CD4-positive, alpha-beta T cell treated with Interleukin-15 for 4 hours (primary cell): ENCODE measurements around the gene OPCML.

Experiments
- DNase-seq: peaks from one replicate; pipeline ENCODE4 v3.0.0-alpha.2; 2020; ENCODE audit warnings: low spot score

Gene OPCML

DNA sequence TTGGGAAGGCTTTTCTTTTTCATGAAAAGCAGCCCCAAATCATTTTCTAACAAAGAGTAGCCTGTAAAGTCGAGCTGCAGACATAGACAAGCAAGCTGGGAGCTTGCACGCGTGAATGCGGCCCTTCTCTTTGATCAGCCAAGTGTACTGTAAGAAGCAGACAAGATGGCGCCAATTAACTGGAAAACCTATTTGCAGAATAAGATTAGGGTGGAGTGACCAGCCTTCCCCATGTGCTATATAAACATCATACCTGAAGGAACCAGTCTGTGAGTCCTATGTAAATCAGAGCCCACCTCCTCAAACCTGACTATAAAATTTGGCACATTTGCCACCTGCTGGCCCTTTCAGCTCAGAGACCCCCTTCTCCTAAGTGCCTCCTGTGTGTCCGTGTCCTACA, 982.7 kb downstream of the OPCML start:
- no peak for DNase-seq

DNA sequence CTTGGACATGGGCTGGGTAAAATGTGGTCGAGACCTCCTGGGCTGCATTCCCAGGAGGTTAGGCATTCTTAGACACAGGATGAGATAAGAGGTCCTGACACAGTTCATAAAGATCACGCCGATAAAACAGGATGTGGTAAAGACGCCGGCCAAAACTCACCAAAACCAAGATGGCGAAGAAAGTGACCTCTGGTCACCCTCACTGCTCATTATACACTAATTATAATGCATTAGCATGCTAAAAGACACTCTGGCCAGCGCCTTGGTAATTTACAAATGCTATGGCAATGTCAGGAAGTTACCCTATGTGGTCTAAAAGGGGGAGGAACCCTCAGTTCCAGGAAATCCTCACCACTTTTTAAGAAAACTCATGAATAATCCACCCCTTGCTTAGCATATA, 983.3 kb downstream of the OPCML start:
- no peak for DNase-seq

DNA sequence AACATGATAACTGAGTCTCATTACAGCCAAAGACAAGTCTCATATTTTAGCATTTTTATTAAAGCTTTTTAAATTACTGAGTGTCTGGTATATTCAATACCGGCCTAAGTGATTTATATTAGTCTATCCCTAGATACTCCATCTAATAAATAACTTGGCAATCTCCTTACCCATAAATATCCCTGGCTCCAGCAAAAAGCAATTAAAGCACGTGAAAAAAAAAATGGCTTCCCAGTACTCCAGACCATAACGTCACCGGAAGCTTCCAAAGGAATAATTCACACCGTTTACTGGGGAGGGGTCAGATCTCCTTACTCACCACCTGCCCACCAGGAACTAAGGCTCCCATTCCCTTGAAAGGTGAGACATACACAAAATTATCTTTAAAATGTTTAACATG, 988.3 kb downstream of the OPCML start:
- no peak for DNase-seq

DNA sequence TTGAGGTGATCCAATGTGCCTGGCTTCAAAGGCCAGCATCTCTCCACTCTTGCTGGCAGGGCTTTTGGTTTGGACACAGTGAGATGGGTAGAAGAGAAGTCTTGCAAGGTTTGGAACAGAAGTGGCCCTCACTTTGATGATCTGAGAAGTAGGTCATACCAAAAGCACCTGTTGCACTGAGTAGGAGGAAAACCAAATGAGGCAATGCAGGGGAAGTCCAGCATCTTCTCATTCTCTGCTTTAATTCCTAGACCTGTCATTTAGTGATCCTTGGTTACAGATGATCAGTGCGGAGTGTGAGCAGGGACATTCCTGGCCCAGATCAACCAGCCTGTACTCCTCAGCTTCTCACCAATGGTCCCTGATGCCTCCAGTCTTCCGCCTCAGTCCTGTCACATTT, 990.5 kb downstream of the OPCML start:
- DNase-seq = no peak

DNA sequence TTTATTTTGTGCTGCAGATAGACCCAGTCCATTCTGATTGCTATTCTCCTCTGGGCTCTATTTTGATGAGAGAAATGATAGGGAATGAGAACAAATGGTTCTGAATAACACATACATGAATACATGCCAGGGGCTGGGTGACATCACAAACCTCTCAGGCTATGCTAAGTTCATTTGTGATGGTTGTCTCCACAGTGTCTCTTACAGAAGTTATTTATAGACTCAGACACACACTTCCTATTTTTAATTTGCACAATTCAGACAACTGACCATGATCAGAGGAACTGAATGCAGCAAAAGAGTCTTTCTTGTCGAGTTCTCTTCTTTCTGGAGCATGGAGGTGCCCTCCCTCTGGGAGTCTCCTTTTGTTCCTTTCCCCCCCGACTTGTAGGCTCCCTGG, 991.7 kb downstream of the OPCML start:
- no peak for DNase-seq

DNA sequence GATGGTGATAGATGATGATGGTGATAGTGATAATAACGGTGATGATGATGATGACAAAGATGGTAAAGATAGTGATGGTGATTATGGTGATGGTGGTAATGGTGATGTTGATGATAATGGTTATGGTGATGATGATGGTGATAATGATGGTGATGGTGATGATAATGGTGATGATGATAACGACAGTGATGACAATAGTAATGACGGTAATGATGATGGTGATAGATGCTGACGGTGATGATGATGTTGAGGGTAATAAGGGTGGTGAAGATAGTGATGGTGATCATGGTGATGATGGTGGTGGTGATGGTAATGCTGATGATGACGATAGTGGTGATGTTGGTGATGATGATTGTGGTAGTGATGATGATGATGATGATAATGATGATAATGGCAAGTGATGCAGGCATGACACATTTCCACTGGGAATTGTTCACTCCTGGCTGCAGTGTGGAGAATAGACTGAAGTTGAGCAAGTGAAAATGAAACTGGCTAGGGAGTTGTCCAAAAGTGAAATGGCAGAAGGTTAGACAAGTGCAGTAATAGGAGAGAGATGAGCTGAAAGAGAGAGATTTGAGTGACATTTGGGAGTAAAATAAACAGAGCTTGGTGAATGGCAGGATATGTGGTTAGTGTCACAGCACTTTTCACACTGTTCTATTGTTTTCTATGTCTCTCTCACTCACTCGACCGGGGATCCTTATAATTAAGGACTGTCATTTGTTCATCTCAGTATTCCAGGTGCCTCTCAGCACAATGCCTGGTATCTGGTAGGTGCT, 992.5 kb downstream of the OPCML start:
- no peak for DNase-seq

DNA sequence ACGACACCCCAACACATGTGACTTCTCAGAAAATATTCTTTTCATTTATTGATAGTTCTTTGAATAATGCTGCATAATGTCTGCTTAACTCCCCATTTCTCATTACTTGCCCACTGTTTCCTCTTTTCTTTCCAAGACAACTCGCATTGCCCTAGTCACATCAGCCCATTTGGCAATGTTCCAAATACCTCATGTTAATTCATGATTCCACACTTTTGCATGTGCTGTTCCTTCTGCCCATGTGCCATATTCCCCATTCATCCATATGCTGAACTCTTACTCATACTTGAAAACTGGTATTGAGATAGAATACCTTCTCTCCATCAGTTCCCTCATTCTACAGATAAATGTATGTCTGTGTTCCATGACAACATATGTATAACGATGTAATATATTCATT, 993.7 kb downstream of the OPCML start:
- no peak for DNase-seq

DNA sequence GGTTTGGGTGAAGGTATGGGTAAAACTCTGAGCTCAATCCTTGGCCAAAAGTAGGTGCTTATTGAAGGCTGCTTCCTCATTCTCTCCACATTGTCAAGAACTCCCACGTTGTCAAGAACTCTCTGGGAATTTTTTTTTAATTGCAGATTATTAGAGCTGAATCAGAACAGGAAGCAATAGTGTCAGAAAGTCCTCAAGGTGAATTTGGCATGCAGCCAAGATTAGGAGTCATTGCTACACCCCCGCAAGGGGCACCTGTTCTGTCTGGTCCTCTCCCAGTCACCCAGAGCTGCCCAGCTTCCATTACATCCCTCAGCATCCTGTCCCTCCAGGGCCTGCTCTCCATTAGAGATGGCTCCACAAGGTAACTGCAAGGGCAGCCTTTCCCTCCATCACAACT, 996.5 kb downstream of the OPCML start:
- no peak for DNase-seq

DNA sequence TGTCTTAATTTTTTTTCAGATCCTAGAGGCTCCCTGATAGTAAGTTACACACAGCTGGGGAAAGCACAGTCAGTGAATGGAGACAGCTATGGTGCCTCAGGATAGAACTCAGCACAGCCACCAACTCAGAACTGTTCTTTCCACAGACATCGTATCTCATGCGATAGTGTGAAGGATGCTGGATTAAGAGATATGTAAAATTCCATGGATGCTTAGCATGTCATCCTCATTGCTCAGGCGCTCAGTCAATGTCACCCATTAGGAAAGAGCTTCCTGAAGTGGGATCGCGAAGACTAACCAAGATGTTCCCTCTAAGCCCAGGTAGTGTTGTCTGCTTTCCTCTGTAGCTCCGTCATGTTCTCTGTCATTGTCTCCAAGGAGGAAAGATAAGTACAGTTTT, 1000.4 kb downstream of the OPCML start:
- DNase-seq = no peak

DNA sequence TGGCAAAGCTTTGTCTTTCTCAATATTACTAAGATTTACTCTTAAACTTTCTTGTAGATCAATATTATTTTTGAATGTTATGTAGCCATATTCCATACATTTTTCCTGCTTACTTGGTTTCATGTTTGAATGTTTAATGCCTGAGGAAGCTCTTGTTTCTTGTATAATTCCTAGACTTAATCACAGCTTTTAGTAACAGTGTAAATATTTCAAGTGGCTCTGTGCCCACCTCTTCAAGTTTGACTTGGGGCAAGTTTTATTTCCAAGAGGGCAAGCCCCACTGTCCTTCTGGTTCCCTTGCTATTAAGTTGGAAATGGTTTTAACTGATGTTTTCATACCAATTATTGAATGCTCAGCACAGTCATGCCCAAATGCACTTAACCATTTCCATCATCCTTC, 1004.1 kb downstream of the OPCML start:
- DNase-seq = no peak

DNA sequence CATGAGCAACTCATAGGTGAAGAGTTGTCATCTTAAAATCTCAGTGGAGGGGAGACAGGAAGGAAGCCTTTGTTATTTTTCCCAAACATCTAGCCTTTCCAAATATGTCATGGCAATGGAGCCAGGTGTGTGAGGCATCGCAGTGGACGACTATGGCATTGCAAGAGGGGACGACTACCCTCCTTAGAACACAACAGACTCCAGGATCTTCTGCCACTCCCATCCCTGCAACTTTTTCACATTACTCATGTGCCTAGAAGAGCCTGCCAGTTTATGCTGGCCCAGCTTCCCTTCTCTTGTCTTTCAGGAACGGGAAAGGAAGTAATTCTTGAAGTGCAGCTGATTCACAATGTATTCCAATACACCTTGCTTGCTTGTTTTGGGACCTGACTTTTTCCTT, 1008.4 kb downstream of the OPCML start:
- no peak for DNase-seq

DNA sequence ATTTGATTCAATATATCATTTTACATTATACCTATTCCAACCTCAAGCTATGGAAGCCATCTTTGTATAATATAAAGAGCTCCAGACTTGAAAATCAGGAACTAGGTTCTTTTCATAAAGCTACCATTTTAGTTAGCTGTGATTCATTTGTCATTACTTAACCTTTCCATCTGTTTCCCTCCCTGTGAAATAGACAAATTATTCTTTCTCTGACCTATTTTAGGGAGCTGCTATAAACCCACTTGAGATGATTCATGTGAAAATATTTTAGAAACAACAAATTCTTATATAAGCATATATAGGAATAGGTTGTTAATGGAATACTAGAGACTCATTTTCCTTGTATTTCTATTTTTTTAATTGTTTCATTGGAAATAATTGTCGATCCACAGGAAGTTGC, 1012.1 kb downstream of the OPCML start:
- DNase-seq = no peak

DNA sequence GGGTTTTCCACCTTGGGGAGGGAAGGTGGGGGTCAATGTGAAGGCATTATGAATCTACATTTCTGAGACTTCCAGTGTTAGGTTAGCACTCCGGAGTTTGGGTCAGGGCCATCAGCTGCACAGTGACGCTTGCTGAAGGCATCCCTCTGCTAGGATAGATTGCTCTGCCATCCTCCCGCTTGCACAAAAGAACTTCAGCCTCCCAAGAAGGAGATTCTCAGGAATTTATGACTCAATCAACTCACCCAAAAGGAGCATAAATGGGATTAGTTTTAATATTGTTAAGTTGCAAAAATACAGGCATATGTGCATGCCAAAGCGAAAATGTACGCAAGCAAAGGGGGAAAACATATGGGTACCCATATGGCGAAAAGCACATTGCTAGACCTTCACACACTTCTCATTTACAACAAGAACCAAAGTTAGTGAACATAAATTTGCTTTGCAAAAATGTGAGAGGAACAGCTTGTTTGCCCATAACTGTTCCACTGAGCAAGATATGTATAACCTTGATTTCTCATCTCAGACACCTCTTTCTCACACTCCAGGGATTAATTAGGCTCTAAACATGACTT, 1013.0 kb downstream of the OPCML start:
- no peak for DNase-seq

DNA sequence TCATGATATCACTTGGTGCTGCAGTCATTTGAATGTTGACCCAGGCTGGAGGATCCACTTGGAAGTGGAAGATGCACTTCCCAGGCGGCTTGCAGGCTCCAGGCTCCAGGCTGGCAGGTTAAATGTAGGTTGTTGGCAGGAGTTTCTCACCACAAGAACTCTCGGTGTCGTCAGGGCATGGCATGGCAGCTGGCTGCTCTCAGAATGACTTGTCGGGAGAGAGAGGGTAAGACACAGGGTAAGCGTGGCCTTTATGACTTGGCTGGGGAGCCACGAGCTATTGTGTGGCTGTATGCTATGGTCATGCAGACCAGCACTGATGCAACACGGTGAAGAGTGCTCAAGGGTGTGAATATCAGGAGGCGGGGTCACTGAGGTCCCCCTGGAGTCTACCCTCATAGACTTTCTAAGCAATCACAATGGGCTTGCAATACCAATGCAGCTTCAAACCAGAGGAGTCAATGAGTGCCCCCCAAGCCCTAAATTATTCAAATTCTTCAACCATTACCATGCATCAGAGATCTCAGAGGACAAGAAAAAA, 1027.7 kb downstream of the OPCML start:
- no peak for DNase-seq

DNA sequence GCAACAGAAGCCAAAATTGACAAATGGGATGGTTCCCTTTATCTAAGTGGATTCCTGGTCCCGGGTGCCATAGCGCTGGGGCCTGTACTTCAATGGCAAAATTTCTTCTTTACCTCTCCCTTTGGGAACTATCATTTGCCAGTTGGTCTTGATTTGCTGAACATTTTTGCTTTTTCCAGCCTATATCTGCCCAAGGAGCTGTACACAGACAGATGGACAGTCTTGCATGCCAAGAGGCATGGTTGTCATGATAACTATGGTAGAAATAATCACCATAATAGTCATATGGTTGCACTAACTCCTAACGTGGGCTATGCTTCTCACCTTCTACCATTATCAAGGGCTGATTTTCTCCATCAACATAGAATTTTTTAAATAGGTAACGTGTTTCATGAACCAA, 1030.9 kb downstream of the OPCML start:
- DNase-seq = no peak

DNA sequence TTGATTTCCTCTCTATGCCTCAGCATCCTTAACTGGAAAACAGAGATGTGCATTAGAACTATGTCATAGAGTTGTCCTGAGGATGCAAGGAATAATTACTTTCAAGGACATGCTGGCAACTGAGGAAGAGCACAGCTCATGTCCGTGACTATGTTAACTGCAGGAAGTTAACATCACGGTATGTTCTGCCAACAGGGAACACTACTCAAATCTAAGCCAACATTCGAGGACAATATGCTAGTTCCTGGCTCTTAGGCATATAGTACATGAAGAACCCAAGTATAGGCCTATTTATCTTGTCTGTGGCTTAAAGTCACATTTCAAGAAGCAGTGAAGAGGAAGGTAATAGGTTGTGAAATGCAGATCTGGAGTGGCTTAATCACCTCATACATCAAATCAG, 1032.6 kb downstream of the OPCML start:
- no peak for DNase-seq

DNA sequence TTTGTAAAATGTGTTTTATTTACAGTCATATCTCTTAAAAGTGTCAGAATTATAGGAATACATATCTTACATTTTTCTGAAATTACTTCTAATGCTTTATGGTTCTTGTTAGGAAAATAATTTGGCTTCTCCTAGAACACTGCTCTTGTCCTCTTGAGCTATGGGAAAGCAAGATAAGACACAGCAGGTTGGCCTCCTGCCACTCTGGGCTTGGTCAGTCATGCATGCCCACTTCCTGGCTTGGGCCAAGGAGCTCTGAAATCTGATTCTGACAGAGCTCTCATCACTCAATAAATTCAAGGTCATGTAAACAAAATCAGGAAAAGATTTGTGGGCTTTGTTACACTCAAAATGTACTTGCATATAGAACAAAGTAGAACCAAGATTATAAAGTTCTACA, 1036.0 kb downstream of the OPCML start:
- DNase-seq = no peak

DNA sequence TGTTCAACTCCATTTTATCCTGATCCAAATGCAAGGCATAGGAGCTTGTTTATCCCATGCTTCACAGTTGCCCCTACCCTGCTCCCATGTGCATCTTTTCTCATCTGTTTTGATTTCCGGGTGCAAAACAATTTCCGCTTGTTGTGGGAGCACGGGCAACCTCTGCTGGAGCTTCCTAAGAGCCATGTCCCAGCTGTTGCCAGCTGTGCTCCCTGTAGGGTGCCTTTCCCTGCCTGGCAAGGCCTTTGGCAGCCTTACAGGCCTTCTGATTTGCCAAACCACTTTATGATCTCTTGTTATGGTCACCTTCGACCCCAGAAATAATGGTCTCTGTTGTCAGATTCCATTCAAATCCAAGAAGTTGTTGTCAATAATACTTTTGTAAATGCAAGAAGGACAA, 1038.5 kb downstream of the OPCML start:
- no peak for DNase-seq

DNA sequence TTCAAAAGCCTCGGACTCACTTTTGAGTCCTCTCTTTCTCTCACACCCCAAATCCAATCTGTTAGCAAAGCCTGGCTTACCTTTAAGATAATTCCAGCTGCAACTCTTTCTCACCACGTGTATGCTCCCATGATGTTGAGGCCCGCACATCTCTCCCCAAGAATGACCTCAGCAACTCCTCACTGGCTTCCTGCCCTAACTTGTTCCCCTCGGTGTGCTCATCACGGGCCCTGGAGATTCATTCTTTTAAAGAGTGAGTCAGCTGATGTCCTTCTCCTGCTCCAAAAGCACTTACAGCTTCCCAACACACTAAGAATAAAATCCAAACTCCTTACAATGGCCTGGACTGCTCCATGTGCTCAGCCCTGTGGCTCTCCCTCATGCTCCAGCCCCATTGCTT, 1041.3 kb downstream of the OPCML start:
- no peak for DNase-seq

DNA sequence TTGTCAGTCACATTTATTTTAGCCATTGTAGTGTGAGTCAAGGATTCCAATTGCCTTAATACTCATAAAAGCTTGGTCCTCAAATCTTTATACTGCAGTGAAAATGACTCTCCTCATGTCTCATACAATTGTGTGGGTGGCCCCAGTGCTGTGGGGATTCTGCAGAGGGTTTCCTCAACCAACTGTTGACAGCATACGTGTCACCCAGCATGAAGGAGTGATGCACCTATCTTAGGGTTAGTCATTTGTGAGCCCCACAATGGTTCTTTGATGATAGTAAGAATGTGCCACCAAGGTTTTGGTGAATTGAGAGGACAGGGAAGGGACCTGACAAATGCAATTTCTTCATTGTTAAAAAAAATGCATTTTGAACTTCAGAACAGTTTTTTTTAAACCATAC, 1046.2 kb downstream of the OPCML start:
- DNase-seq = no peak

DNA sequence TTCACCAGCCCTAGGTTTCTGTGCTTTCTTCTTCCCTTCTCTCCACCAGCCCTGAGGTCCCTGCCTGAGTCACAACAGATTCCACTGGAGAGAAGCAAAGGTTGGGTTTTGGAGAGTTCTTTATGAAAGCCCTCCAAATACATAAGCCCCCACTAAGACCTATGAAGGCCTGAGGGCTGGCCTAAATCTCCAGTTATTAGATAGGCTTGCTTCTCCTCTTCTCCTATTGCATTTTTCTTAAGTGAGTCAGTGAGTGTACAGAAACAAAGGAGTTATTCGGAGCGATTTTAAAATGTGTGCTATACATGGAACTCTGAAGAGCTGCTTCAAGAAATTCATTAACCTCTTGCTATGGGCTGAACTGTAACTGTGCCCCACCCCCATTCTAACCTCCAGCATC, 1057.3 kb downstream of the OPCML start:
- DNase-seq = no peak

DNA sequence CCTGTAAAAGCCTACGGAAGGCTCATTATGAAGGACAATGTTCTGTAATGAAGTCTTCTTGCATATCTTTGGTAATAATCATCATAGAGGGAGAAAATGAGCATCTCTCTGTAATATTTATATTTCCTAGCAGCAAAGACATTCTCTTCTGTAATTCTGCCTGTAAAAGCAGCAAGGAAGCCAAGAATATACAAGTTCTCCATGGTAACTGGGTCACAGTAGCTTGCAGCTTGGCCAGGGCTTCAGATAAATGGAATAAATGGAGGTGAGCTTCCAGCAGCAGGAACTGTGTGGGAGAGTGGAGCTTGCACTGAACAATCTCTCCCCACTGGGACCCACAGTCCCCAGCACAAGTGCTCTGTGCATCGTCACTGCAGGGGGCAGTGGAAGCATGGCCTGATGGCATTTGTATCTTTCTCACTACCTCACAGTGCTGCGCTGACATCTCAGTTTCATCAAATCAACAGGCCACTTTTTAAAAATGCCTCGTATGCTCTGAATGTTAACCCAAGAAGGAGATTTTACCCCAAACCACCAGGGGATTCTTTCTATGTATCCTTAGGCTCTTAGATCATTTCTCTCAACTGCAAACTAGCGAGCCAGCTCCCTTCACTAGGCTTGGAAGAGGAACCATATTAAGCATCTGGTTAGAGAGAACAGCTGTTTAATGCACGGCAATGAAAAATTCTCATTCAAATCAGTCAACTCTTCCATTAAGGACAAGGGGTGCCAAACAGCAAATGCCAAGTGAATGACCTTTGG, 1059.7 kb downstream of the OPCML start:
- no peak for DNase-seq

DNA sequence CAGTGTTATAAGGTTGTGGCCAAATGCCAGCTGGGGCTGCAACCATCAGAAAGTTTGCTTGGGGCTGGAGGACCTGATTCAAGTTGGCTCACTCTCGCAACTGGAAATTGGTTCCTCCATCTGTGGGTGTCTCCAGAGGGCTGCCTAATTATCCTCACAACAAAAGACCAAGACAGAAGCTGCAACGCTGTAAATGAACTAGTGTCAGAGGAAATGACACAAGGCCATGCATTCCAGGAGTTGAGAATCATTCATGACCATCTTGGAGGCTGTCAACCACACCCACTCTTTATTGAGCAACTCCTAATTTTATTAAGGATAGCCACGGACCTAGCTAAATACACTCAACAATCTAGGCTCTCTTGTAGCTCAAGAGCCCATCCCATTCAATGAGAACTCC, 1060.8 kb downstream of the OPCML start:
- DNase-seq = no peak
